ENCODE data around the gene SUMF1.
A peak's percentile ranks its signal among the peaks of the same experiment; 100 is the strongest.

SUMF1 gene

GRCh38 chr3:4466741-4467521 lies at the start of gene SUMF1:
SUMF1 (minus strand) TSS chr3:4467269; CDS start chr3:4467245, 24 bp downstream.
- peak; percentile 26 for DNase-seq (ENCODE audit: low read depth)

GRCh38 chr3:4515916-4516579 lies 49.0 kb upstream of the SUMF1 start:
- DNase-seq (ENCODE audit: low read depth), result no peak

GRCh38 chr3:4514916-4515315 lies 47.8 kb upstream of the SUMF1 start:
- no peak for DNase-seq (ENCODE audit: low read depth)

- no peak for DNase-seq (ENCODE audit: low read depth)
These were observed 47.3 kb upstream of the SUMF1 start for GRCh38 chr3:4514321-4514720.

GRCh38 chr3:4512895-4513616 lies 46.0 kb upstream of the SUMF1 start:
- DNase-seq (ENCODE audit: low read depth), result no peak

DNA sequence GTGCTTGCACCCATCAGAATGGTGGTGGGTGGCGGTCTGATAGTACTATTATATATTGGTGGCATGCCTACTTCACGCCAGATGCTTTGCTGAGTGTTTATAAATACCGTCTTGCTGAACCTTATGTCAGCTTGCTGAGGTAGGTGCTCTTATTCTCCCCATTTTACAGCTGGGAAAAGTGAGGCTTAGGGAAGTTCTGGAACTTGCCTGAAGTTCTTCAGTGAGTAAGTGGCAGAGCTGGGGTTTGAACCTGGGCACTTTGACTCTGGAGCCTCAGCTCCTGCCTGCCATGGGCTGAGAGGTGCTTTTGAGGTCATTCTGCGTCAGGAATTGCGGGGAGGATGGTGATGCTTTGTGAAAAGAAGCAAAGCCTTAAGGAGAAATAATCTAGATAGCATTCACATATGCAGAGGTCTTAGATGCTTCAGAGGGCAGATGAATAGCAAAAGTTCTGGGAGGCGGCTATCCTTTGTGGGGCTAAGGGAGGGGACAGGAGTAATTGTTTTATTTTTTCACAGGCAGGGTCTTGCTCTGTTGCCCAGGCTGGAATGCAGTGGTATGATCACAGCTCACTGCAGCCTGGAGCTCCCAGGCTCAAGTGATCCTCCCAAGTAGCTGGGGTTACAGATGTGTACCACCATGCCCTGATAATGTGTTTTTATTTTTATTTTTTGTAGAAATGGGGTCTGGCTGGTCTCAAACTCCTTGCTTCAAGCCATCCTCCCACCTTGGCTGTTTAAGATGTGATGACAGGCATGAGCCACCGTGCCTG lies 44.6 kb upstream of the SUMF1 start:
- DNase-seq (ENCODE audit: low read depth), result no peak

GRCh38 chr3:4509983-4510755 lies 43.1 kb upstream of the SUMF1 start:
- DNase-seq (ENCODE audit: low read depth), result no peak

GRCh38 chr3:4509043-4509442 lies 42.0 kb upstream of the SUMF1 start:
- no peak for DNase-seq (ENCODE audit: low read depth)

DNA sequence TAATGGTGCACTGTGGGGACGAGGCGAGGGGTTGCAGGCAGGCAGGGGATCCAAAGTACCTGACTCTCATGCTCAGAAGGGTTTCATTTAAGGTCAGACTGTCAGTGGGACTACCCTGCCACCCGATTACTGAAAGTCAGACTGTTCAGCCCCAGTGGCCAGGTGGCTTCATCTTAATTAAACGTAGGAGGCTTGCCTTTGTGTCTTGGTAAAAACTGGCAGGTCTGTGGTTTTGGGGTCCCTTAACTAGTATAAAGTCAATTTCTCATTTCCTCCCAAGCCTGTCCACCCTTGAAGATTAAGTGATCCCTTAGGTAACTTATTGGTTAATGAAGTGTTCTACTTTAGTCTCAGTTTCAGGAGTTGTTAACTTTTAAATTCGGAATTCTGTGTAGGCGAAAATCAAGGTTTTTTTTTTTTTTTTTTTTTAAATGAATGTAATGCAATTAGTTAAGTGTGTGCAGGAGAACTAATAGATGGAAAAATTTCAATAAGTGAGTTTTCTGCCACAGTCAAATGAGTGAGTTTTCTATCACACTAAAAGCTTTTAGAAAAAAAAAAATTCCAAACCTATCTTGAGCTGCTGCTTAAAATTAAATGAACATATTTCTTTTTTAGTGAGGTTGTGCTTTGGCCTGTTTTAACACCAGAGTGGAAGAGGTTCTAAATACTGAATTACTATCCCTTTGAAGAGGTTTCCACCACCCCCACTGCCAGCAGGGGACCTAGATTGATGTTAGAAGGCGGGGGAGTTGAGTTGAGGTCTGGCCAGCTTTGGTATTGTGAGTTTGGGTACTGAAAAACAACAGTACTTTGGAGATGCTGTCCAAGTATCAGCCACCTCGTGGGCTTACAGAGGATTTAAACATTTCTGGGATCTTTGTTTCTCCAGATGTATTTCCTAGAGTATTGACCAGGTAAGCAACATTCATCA lies 41.2 kb upstream of the SUMF1 start:
- no peak for DNase-seq (ENCODE audit: low read depth)

- no peak for DNase-seq (ENCODE audit: low read depth)
These were observed 40.0 kb upstream of the SUMF1 start for GRCh38 chr3:4507024-4507596.

- no peak for DNase-seq (ENCODE audit: low read depth)
These were observed 39.5 kb upstream of the SUMF1 start for GRCh38 chr3:4506559-4507023.

GRCh38 chr3:4505688-4506558 lies 38.9 kb upstream of the SUMF1 start:
- no peak for DNase-seq (ENCODE audit: low read depth)

GRCh38 chr3:4504340-4505261 lies 37.5 kb upstream of the SUMF1 start:
- DNase-seq (ENCODE audit: low read depth), result no peak

GRCh38 chr3:4503050-4503449 lies 36.0 kb upstream of the SUMF1 start:
- no peak for DNase-seq (ENCODE audit: low read depth)

- no peak for DNase-seq (ENCODE audit: low read depth)
These were observed 34.9 kb upstream of the SUMF1 start for GRCh38 chr3:4501927-4502326.

- DNase-seq (ENCODE audit: low read depth), result no peak
These were observed 34.4 kb upstream of the SUMF1 start for GRCh38 chr3:4501437-4501836.

DNA sequence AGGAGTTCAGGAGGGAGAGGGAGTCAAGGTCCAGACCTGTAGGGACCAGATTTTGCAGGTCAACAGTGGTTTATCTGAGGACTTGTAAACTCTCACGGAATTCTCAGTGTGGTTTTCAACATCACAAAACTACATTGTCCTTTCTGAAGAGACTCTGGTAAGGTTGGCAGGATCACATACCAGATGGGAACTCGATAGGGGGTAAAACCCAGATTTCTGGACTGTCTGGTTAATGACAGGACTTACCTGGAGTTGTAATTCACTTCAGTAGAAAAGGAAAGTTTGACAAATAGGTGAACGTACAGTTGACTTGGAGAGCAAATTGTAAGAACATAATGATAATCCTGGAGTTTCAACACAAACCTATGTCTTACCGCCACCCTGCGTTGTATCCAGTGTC lies 31.4 kb upstream of the SUMF1 start:
- DNase-seq (ENCODE audit: low read depth), result no peak

GRCh38 chr3:4497843-4498324 lies 30.8 kb upstream of the SUMF1 start:
- no peak for DNase-seq (ENCODE audit: low read depth)

Measured in HS-5 (cell line).